ENCODE measurements around the gene LEFTY1.

- TF ChIP-seq POLR2AphosphoS5 (IDR thresholded peaks at IDR 0.05; ENCODE audit: low read depth, low read length) (no peak), CTCF (IDR thresholded peaks at IDR 0.05) (no peak)
Observed at GRCh38 chr1:225882694-225883615, 6.0 kb downstream of the LEFTY1 start.

All from Panc1 (cell line).